NCI-H345 (cell line): ENCODE measurements around the gene TRAF3.

Experiments used
- DNase-seq: peaks from one replicate; lab custom pipeline; 2025; lab: John Stamatoyannopoulos, UW

The TRAF3 gene

DNA sequence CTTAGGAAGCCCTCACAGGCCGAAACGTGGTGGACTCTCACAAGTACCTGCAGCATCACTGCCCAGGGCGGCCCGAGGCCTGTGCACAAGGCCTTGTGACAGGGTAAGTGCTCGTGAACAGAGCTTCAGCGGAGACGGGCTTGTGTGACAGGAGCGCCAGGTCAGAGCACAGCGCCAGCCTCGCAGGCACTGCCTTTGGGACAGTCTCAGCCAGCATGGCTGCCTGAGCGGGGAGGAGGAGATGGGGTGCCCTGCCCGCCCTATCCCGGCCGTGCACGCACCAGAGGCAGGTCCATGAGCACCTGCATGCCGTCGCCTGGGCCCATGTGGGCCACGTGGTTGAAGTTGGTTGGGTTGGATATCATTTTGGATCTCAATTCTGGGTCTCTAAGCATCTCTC is 162.1 kb downstream of the TRAF3 start:
- DNase-seq: no peak

DNA sequence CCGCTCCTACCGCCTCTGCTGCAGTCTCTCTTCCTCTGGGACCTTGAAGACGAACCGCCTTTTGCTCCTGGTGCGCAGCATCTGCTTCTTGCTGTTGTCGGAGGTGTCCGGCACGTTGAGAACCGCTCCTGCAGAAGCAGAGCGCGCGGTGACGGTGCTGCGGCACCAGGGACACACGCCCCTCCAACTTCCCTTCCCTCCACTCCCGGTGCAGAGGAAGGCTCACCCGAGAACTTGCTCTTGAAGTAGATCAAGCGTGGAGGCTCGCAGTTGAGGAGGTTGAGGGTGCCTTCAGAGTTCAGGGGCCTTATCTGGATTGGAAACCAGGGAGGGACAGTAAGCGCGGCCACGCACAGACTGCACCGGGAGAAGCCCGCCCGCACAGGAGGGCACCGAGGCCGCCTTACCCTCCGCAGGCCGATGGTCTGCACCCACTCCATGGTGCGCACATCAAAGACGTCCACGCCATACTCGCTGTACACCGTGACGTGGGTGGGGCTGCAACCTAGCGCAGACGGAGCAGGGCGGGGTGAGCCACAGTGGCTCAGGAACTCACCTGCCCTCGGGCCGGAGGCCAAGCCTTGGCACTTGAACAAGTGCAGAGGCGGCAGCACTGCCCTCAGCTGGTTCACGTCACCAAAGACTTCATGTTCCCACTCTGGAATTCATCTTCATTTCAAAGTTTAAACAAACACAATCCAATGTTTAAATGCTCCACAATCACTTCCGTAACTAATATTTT is 162.7 kb downstream of the TRAF3 start:
- DNase-seq: no peak

DNA sequence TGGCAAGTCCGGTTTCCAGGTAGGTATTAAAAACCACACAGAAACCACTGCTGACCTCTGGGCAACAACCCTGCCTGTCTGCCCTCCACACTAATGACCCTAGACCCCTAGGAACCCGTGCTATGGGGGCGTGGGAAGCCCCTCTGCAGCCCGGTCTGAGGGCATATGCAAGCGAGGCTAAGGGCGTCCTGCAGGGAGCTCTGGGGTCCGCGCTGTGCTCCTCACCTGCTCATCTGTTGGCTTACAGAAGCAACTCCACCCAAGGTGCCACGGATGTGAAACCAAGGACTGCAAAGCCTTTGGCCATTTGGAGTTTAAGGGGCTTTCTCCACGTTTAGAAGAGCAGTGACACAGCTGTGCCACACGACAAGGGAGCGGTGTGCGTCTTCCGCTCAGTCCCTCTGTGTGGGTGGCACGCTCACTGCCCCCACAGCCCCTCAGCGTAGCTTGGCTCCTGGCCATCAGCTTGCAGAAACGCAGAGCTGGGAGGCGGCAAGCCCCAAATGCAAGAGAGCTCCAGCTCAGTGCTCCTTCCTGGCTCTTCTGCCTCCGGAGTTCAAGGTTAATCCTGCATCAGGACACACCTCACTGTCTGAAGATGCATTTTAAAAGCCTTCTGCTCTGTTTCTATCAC is 163.6 kb downstream of the TRAF3 start:
- no peak for DNase-seq

GRCh38 chr14:102941419-102942011 is 164.3 kb downstream of the TRAF3 start:
- DNase-seq: no peak

DNA sequence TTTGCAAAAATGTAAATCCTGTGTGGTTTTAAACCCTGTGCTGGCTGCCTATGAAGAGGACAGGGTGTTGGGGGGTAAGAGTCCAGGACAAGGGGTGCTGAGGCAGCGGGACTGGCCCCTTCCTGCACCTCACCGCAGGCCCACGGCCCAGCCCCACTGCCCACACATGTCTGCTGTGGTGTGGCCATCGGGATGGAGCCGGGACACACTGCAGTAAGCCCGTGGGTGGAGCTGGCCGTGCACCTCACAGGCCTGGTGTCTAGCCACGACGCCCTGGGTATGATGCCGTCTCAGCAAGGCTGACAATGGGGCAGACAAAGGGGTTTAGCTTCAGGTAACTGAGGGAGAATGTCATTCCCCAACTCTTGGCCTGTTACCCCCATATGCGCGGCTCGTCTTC is 164.8 kb downstream of the TRAF3 start:
- DNase-seq: no peak

DNA sequence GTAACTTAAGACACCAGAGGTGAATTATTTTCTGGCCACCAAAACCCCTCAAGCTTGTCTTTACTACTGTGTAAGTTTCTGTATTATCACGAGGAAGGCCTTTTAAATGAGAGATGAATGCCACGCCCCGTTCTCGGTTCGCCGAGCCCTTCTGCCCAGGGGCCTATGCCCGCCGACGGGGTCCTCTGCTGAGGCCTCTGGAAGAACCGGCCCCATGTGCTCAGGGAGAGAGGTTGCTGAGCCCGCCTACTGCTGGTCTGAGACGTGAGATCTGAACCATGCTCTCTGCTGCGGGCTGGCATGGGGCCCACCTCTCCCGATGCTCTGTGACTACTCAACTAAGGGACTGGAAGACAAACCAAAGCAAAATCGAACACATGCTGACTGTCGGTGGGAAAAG is 166.2 kb downstream of the TRAF3 start:
- no peak for DNase-seq

GRCh38 chr14:102943979-102944378 is 166.7 kb downstream of the TRAF3 start:
- no peak for DNase-seq

GRCh38 chr14:102944448-102945330 is 167.4 kb downstream of the TRAF3 start:
- no peak for DNase-seq

- DNase-seq: no peak
Measured at GRCh38 chr14:102945346-102946130, 168.3 kb downstream of the TRAF3 start.

DNA sequence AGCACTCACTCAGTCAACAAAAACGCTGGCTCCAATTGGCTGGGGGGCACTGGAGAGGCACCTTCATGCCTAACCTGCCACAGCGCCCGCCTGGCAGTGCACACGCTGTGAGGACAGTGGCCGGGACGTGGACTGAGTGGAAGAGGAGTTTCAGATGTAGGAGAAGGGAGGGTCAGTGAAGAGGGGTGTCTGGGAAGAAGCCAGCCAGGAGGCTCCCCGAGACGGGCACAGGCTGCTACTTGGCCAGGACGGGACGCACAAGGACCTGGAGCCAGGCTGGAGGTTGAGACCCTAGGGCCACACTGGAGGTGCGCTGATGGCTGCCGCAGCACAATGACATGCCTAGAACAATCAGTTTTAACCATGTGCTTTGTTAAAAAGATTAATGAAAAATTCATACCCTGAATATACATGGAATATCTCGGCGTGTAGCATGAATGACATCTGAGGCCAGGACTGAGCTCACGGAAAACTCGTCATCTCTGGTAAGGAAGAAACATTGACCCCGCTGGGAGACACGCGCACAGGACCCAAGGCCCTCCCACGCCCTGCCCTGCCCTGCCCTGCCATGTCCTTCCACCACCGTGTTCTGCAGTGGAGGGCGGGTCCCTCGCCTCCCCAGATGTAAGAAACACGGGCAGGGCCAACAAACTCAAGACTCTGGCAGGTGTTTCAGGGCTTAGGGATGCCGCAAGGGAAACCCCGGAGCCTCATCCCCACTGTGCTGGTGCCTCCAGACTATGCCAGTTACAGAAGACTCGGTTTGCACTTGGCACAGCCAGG is 170.3 kb downstream of the TRAF3 start:
- no peak for DNase-seq

DNA sequence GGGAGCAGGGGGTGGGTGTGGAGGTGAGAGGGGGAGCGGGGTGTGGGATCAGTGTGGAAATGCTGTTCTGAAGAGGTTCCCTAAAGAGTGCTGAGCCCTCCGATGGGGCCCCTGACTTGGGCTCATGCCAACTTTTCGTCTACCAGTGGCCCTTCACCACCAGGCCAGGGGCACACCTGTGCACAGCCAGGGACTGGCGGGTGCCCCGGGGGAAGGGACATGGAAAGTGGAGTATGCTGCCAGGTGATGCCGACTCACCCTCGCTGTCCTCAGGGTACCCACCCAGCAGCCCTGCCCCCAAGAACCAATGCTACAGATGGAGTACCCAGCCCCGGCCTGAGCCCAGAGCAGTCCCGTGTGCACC is 171.4 kb downstream of the TRAF3 start:
- no peak for DNase-seq

- DNase-seq: no peak
Measured at GRCh38 chr14:102949062-102949800, 172.0 kb downstream of the TRAF3 start.

- no peak for DNase-seq
Measured at GRCh38 chr14:102949801-102950451, 172.7 kb downstream of the TRAF3 start.

GRCh38 chr14:102951034-102951433 is 173.8 kb downstream of the TRAF3 start:
- DNase-seq: no peak

DNA sequence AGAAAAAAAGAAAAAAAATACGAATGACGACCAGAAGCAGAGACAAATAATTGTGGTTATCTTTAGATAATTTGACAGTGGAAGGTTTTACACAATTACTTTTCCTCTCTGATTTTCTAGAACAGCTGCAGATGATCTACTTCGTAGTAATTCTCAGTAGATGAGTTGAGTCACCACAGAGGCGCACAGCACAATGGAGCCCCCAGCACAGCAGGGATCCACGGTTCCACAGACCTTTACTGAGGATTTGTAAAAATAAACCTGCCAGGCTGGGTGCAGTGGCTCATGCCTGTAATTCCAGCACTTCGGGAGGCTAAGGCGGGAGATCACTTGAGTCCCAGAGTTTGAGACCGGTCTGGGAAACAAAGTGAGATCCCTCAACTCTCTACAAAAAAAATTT is 174.6 kb downstream of the TRAF3 start:
- no peak for DNase-seq

DNA sequence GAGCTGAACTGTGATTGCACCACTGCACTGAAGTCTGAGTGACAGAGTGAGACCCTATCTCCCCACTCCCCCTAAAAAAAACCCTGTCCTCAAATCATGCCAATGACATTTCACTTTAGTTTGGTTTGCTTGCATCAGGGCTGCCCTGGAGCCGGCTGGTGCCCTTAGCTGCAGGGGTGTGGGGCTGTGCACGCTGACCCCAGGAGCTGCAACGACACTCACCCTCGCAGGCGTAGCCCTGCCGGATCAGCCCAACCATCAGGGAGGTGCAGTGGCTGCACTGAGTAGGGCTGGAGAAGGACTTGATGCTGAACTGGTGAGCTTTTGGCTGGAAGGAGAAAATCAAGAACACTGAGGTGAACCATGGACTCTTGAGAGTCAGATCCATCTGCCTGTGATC is 175.0 kb downstream of the TRAF3 start:
- no peak for DNase-seq

- no peak for DNase-seq
Measured at GRCh38 chr14:102953100-102953499, 175.9 kb downstream of the TRAF3 start.

DNA sequence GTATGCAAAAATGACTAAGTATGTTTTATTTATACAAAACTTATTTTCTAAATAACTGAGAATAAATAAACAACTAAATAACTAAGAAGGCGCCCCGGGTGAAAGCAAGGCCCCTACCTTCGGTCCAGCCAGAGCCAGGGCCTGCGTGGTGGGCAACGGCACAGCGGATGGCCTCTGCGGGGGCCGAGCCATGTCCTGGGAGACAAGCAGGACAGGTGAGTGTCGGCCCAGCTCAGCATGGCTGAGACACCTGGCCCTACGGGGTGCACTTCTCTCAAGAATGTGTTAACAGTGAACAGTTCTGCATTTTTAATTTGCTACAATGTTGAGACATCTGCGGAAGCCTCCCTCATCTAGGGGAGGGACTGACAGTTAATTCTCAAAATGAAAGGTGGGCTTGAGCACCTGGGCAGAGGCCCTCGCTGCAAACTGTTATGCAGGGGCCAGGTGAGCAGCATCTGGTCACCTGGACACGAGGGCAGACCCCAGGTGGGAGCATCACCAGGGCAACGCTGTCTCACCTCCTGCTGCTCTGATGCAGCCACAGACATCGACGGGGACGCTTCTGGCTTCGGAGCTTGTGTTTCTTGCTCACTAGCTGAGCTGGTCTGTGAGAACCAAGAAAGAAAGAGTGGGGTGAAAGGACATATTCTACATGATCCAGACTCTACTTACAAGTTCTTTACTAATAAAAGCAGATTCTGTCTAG is 177.0 kb downstream of the TRAF3 start:
- DNase-seq: no peak
